ENCODE measurements around the gene MKKS.
A peak's percentile ranks its signal among the peaks of the same experiment; 100 is the strongest.

Gene MKKS

DNA sequence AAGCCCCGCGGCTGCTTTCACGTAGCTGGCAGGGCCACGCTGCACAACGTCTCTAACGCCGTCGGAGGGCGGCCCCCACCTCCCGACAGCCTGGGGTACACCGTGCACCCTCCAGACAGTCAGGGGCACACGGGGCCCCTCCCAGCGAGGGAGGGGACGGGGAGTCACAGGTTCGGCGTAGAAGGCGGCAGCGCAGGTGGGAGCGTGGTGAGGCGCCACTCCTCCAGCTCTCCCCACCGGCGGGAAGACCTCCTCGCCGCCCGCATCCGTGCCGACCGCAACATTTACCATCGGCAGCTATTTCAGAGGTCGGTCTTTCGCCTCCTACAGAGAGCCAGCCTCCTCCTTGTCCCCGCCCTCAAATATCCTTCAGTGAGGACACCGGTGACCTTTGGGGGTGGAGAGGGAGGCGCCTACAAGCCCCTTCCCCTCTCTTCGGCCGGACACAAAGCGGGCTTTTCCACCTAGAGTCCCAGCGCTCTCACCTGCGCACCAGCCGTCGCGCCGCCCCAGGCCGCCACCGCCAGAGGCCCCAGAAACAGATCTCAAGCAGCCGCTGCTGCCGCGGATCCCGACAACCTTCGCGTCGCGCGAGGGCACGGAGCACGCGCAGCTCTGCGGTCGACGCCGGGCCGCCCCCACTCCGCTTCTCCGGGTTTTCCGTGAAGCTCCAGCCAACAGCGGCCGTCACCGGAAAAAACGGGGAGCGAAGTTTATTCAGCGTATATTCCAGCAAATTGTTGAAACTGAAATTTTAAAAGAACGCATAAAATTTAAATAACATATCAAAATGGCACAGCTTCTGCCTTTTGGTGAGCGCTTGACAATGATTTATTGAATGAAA, at the start of gene MKKS:
TSS of gene MKKS (minus strand) at position 600 of the 844 bp plus-strand sequence. CDS start 20,708 bp downstream, outside the sequence.
- H3K27ac ChIP-seq (ENCODE audit: low read length): peak within 1 kb of the TSS; percentile 97
- peak within 1 kb of the TSS; percentile 84 to 89 for H3K4me3 ChIP-seq (ENCODE audit: low read depth in 1 of 2, low read length in 2 of 2)
- H3K27me3 ChIP-seq (ENCODE audit: low read depth, low read length): no peaks in the 10 kb centered on the region
- H3K36me3 ChIP-seq (ENCODE audit: control insufficient read depth in 1 of 2, insufficient read depth in 2 of 2, low read length in 2 of 2): no peaks in the 10 kb centered on the region
- peaks cover 10 to 42% of the 10 kb centered on the region in 2 donors for H3K4me1 ChIP-seq (ENCODE audit: control insufficient read depth in 1 of 2, insufficient read depth in 2 of 2, low read length in 2 of 2)
- no peaks in the 10 kb centered on the region for H3K9me3 ChIP-seq (ENCODE audit: control insufficient read depth in 1 of 2, low read length in 2 of 2)

DNA sequence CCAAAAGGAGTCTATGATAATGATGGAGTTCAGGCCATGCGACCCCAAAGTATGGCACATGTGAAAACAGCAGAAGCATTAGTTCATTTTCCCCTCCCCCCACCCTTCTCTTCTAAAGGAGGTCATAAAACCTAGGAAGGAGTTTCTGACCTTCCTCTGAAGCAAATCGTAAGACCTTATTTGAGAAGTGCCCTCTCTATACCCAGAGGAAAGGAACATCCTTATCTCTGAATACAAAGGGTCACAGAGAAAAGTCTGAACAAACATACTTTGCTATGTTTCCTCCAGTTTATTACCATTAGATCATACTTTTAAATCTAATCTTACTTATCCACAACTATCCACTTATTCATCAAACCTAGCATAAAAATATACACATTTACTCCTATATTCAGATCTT, 49.7 kb upstream of the MKKS start:
- H3K4me1 ChIP-seq (ENCODE audit: control insufficient read depth in 1 of 2, insufficient read depth in 2 of 2, low read length in 2 of 2): no peaks in the 10 kb centered on the region
- H3K27ac ChIP-seq (ENCODE audit: low read length): no peak overlapping the region
- no peak overlapping the region for H3K4me3 ChIP-seq (ENCODE audit: low read depth in 1 of 2, low read length in 2 of 2)
- H3K27me3 ChIP-seq (ENCODE audit: low read depth, low read length): no peaks in the 10 kb centered on the region
- H3K9me3 ChIP-seq (ENCODE audit: control insufficient read depth in 1 of 2, low read length in 2 of 2): no peaks in the 10 kb centered on the region
- H3K36me3 ChIP-seq (ENCODE audit: control insufficient read depth in 1 of 2, insufficient read depth in 2 of 2, low read length in 2 of 2): no peaks in the 10 kb centered on the region

DNA sequence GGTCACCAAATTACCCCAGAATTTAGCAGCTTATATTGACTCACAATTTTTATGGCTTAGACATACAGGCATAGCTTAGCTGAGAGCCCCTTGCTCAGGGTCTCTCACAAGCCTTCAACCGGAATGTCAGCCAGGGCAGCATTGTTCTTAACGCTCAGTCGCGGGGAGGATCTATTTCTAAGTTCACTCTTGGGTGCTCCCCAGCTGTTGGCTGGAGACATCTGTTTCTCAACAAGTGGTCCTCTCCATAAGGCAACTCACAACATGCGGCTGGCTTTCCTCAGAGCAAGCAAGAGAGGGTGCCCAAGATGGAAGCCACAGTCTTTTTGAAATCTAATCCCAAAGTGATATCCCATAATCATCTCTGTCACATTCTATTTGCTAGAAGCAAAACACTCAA, 47.7 kb upstream of the MKKS start:
- no peaks in the 10 kb centered on the region for H3K27me3 ChIP-seq (ENCODE audit: low read depth, low read length)
- H3K4me1 ChIP-seq (ENCODE audit: control insufficient read depth in 1 of 2, insufficient read depth in 2 of 2, low read length in 2 of 2): no peaks in the 10 kb centered on the region
- H3K36me3 ChIP-seq (ENCODE audit: control insufficient read depth in 1 of 2, insufficient read depth in 2 of 2, low read length in 2 of 2): no peaks in the 10 kb centered on the region
- H3K4me3 ChIP-seq (ENCODE audit: low read depth in 1 of 2, low read length in 2 of 2): no peak overlapping the region
- no peaks in the 10 kb centered on the region for H3K9me3 ChIP-seq (ENCODE audit: control insufficient read depth in 1 of 2, low read length in 2 of 2)
- no peak overlapping the region for H3K27ac ChIP-seq (ENCODE audit: low read length)

DNA sequence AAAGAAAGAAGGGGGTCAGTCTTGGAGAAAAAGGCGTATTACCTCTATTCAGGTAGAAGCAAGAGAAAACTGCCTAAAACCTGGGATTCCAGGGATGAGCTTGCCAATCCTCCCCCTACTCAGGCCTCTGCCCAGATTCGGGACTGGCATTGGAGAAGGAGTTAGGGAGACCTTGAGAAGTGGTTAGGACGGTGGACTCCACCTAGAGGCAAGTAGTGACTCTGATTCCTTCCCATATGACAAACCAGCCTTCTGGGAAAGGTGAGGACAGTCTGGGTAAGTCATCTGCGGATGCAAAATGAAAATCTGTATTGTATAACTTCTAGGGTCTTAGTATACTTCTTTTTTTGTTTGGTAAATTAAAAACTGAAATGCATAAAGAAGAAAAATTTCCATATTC, 44.9 kb upstream of the MKKS start:
- Histone ChIP-seq H3K27ac (ENCODE audit: low read length) (no peak overlapping the region), H3K4me1 (ENCODE audit: control insufficient read depth in 1 of 2, insufficient read depth in 2 of 2, low read length in 2 of 2) (peaks cover 0 to 4% of the 10 kb centered on the region in 2 donors)

DNA sequence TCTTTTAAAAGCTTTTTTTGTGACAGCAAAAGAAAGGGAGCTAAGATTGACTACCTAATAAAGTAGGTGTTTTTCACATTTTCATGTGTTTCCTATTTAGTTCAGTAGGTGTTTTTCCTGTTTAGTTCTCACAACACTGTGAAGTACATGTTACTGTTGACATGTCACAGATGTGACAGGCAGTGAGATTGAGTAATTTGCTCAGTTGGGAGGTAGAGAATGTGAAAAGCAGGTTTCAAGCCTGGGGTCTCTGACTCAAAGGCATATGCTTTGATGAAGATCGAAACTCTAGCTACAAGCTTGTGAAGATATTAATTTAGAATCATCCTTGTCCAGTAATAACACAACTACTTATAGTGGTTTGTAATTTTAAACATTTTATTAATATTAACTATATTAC, 44.2 kb upstream of the MKKS start:
- Histone ChIP-seq H3K4me3 (ENCODE audit: low read depth in 1 of 2, low read length in 2 of 2) (no peak overlapping the region), H3K36me3 (ENCODE audit: control insufficient read depth in 1 of 2, insufficient read depth in 2 of 2, low read length in 2 of 2) (no peaks in the 10 kb centered on the region), H3K4me1 (ENCODE audit: control insufficient read depth in 1 of 2, insufficient read depth in 2 of 2, low read length in 2 of 2) (peaks cover 0 to 4% of the 10 kb centered on the region in 2 donors), H3K27me3 (ENCODE audit: low read depth, low read length) (no peaks in the 10 kb centered on the region), H3K9me3 (ENCODE audit: control insufficient read depth in 1 of 2, low read length in 2 of 2) (no peaks in the 10 kb centered on the region), H3K27ac (ENCODE audit: low read length) (no peak overlapping the region)

More for the DNA sequence above, 44.9 kb upstream of the MKKS start:
- H3K4me3 ChIP-seq (ENCODE audit: low read depth in 1 of 2, low read length in 2 of 2): no peak overlapping the region
- H3K9me3 ChIP-seq (ENCODE audit: control insufficient read depth in 1 of 2, low read length in 2 of 2): no peaks in the 10 kb centered on the region
- no peaks in the 10 kb centered on the region for H3K36me3 ChIP-seq (ENCODE audit: control insufficient read depth in 1 of 2, insufficient read depth in 2 of 2, low read length in 2 of 2)
- no peaks in the 10 kb centered on the region for H3K27me3 ChIP-seq (ENCODE audit: low read depth, low read length)

DNA sequence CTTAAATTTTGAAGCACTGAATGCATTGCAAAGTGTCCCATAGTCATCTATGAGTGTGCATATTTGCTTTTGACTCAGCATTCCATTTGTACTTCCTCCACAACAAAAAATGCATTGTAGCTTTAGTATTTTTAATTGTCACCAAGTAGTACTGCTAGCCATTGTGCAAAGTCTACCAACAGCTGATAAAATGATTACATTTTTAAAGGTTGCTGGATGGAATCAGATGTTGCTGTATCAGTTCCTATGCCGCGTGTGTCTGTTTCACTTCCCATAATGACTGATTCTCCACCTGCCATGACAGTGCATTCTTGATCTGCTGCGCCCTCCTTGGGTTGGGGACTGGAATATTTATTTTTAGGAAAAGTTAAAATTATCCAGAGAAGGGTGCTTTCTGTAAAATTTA, 42.3 kb upstream of the MKKS start:
- Histone ChIP-seq H3K4me1 (ENCODE audit: control insufficient read depth in 1 of 2, insufficient read depth in 2 of 2, low read length in 2 of 2) (peaks cover 0 to 4% of the 10 kb centered on the region in 2 donors), H3K27ac (ENCODE audit: low read length) (no peak overlapping the region), H3K36me3 (ENCODE audit: control insufficient read depth in 1 of 2, insufficient read depth in 2 of 2, low read length in 2 of 2) (no peaks in the 10 kb centered on the region), H3K4me3 (ENCODE audit: low read depth in 1 of 2, low read length in 2 of 2) (no peak overlapping the region), H3K27me3 (ENCODE audit: low read depth, low read length) (no peaks in the 10 kb centered on the region), H3K9me3 (ENCODE audit: control insufficient read depth in 1 of 2, low read length in 2 of 2) (no peaks in the 10 kb centered on the region)

DNA sequence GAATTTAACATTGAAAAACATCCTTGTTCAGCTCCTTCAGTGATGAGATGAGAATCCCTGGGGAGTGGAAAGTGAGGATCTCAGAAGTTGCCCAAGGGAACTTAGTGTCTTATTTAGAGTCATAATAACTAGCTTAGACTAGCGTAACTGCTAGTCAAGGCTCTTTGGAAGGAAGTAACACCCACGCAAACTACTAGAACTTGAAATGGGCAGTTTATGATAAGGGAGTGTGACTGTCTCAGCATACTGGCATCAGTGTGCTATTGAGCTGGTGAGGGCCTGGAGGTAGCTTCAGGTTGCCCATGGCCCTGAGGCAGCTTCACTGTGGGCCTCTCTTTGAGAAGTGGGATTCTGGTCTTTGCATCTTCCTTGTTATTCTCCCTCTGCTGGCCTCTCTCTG, 41.2 kb upstream of the MKKS start:
- H3K36me3 ChIP-seq (ENCODE audit: control insufficient read depth in 1 of 2, insufficient read depth in 2 of 2, low read length in 2 of 2): no peaks in the 10 kb centered on the region

DNA sequence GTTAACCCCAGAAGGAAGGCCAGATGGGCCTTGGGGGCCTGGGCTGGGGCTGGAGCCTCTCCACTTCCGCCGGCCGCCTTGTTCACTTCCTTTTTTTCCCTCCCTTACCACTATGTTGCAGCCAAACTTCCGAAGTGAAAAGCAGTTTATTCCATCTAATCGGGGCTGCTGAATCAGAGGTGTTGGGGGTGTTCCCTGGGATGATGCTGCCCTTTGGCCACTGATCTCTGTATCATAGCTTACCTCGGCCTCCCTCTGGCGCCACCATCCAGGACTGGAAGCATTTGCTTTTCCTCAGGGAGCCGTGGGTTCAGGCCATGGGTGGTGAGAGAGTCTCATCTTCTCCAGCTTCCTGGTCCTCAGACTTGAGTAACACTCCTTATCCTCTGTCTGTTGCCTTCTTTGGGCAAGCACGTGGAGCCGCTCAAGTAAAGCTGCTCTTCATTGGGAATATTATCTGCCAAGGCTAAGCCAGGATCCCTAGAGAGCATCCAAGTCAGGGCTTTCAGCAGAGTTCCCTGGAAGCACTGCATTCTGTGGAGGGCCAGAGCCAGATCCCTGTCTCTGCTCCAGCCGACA, 40.7 kb upstream of the MKKS start:
- Histone ChIP-seq H3K36me3 (ENCODE audit: control insufficient read depth in 1 of 2, insufficient read depth in 2 of 2, low read length in 2 of 2) (no peaks in the 10 kb centered on the region), H3K4me1 (ENCODE audit: control insufficient read depth in 1 of 2, insufficient read depth in 2 of 2, low read length in 2 of 2) (peaks cover 0 to 7% of the 10 kb centered on the region in 2 donors), H3K9me3 (ENCODE audit: control insufficient read depth in 1 of 2, low read length in 2 of 2) (no peaks in the 10 kb centered on the region), H3K27me3 (ENCODE audit: low read depth, low read length) (no peaks in the 10 kb centered on the region), H3K4me3 (ENCODE audit: low read depth in 1 of 2, low read length in 2 of 2) (no peak overlapping the region), H3K27ac (ENCODE audit: low read length) (no peak overlapping the region)

More for the DNA sequence above, 41.2 kb upstream of the MKKS start:
- Histone ChIP-seq H3K27ac (ENCODE audit: low read length) (no peak overlapping the region), H3K4me1 (ENCODE audit: control insufficient read depth in 1 of 2, insufficient read depth in 2 of 2, low read length in 2 of 2) (peaks cover 0 to 4% of the 10 kb centered on the region in 2 donors), H3K9me3 (ENCODE audit: control insufficient read depth in 1 of 2, low read length in 2 of 2) (no peaks in the 10 kb centered on the region), H3K4me3 (ENCODE audit: low read depth in 1 of 2, low read length in 2 of 2) (no peak overlapping the region), H3K27me3 (ENCODE audit: low read depth, low read length) (no peaks in the 10 kb centered on the region)

DNA sequence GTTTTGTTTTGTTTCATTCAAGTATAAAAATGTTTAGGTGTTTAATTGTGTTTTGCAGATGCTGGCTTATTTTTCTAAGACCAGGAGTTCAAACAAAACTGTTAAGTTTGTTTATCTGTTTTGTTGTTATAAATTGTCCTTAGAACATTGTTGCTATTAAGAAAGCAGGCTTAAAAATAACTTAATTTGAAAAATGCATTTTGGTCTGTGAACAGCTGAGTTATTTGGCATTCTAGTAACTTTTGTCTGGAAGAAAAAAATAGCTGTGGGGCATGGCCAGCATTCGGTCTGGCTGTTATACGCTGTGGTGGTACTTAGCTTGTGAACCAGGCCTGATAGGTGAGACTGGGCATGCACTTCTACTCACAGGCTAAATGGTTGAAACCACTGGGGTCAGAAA, 38.8 kb upstream of the MKKS start:
- Histone ChIP-seq H3K4me1 (ENCODE audit: control insufficient read depth in 1 of 2, insufficient read depth in 2 of 2, low read length in 2 of 2) (peaks cover 0 to 18% of the 10 kb centered on the region in 2 donors), H3K27me3 (ENCODE audit: low read depth, low read length) (no peaks in the 10 kb centered on the region), H3K27ac (ENCODE audit: low read length) (no peak overlapping the region), H3K9me3 (ENCODE audit: control insufficient read depth in 1 of 2, low read length in 2 of 2) (no peaks in the 10 kb centered on the region), H3K4me3 (ENCODE audit: low read depth in 1 of 2, low read length in 2 of 2) (no peak overlapping the region), H3K36me3 (ENCODE audit: control insufficient read depth in 1 of 2, insufficient read depth in 2 of 2, low read length in 2 of 2) (no peaks in the 10 kb centered on the region)

DNA sequence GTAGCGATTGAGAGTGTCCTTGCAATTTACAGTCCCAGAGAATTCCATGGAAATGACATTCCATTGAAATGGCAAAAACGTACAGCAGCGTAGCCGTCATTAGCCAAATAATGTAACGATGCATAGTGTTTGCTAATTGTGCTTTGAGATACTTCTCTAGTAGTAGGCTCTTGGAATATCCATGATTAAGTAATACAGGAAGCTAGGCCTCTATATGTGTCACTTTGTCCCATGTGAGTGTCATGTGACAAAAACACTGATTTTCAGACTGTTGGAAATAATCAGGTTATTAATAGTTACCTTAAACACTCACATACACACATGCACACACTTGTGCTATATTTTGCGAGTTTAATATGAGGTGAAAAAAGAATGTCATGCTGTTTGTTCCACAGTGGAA, 36.3 kb upstream of the MKKS start:
- no peak overlapping the region for H3K27ac ChIP-seq (ENCODE audit: low read length)
- H3K4me3 ChIP-seq (ENCODE audit: low read depth in 1 of 2, low read length in 2 of 2): no peak overlapping the region
- H3K4me1 ChIP-seq (ENCODE audit: control insufficient read depth in 1 of 2, insufficient read depth in 2 of 2, low read length in 2 of 2): peaks cover 0 to 19% of the 10 kb centered on the region in 2 donors
- H3K36me3 ChIP-seq (ENCODE audit: control insufficient read depth in 1 of 2, insufficient read depth in 2 of 2, low read length in 2 of 2): no peaks in the 10 kb centered on the region
- no peaks in the 10 kb centered on the region for H3K9me3 ChIP-seq (ENCODE audit: control insufficient read depth in 1 of 2, low read length in 2 of 2)
- H3K27me3 ChIP-seq (ENCODE audit: low read depth, low read length): no peaks in the 10 kb centered on the region

DNA sequence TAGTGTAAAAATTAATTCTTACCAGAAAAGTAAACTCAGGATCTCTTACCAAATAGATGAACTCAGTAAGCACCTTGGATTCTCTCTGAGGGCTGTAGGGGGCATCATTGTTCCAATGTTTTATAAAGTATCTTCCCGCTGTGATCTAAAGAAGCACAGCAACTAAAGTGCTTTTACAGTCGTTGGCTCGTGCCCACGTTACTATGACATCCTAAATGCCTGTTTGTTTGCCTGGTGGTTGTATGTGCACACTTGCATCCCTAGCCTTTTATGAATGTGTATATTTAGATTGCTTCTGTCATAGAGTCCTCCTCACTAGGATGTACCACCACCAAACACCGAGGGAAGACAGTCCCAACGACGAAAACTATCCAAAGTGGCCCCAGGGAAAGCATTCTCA, 35.6 kb upstream of the MKKS start:
- peaks cover 0 to 19% of the 10 kb centered on the region in 2 donors for H3K4me1 ChIP-seq (ENCODE audit: control insufficient read depth in 1 of 2, insufficient read depth in 2 of 2, low read length in 2 of 2)
- no peak overlapping the region for H3K27ac ChIP-seq (ENCODE audit: low read length)
- no peaks in the 10 kb centered on the region for H3K27me3 ChIP-seq (ENCODE audit: low read depth, low read length)
- no peak overlapping the region for H3K4me3 ChIP-seq (ENCODE audit: low read depth in 1 of 2, low read length in 2 of 2)
- H3K9me3 ChIP-seq (ENCODE audit: control insufficient read depth in 1 of 2, low read length in 2 of 2): no peaks in the 10 kb centered on the region
- H3K36me3 ChIP-seq (ENCODE audit: control insufficient read depth in 1 of 2, insufficient read depth in 2 of 2, low read length in 2 of 2): no peaks in the 10 kb centered on the region
